ENCODE data around the gene GJA5.
"Not testable (repeated sequence)": the region's sequence is repeated elsewhere in the genome, so short reads cannot be mapped to it uniquely, and the experiment has no call there.

GJA5 gene

GRCh38 chr1:147758379-147759100 lies 1.9 kb downstream of the GJA5 start:
- DNase-seq: no peak

- no peak for DNase-seq
Observed at GRCh38 chr1:147757015-147757990, 3.1 kb downstream of the GJA5 start.

- no peak for DNase-seq
Observed at GRCh38 chr1:147756341-147756740, 4.1 kb downstream of the GJA5 start.

- DNase-seq: no peak
Observed at GRCh38 chr1:147754661-147755060, 5.7 kb downstream of the GJA5 start.

GRCh38 chr1:147753081-147753480 lies 7.3 kb downstream of the GJA5 start:
- DNase-seq: no peak

- no peak for DNase-seq
Observed at GRCh38 chr1:147752511-147752910, 7.9 kb downstream of the GJA5 start.

- DNase-seq: no peak
Observed at GRCh38 chr1:147751346-147751745, 9.1 kb downstream of the GJA5 start.

- no peak for DNase-seq
Observed at GRCh38 chr1:147750618-147751217, 9.7 kb downstream of the GJA5 start.

GRCh38 chr1:147749792-147750191 lies 10.6 kb downstream of the GJA5 start:
- no peak for DNase-seq

- DNase-seq: no peak
Observed at GRCh38 chr1:147748676-147749350, 11.6 kb downstream of the GJA5 start.

GRCh38 chr1:147747966-147748365 lies 12.4 kb downstream of the GJA5 start:
- no peak for DNase-seq

- no peak for DNase-seq
Observed at GRCh38 chr1:147745271-147745670, 15.1 kb downstream of the GJA5 start.

GRCh38 chr1:147741065-147741464 lies 19.3 kb downstream of the GJA5 start:
- no peak for DNase-seq

- no peak for DNase-seq
Observed at GRCh38 chr1:147740391-147740790, 20.0 kb downstream of the GJA5 start.

- DNase-seq: no peak
Observed at GRCh38 chr1:147738739-147739476, 21.5 kb downstream of the GJA5 start.

GRCh38 chr1:147738129-147738528 lies 22.3 kb downstream of the GJA5 start:
- no peak for DNase-seq

- no peak for DNase-seq
Observed at GRCh38 chr1:147736883-147737282, 23.5 kb downstream of the GJA5 start.

- no peak for DNase-seq
Observed at GRCh38 chr1:147735423-147735822, 25.0 kb downstream of the GJA5 start.

GRCh38 chr1:147734291-147734841 lies 26.0 kb downstream of the GJA5 start:
- not testable (repeated sequence) for DNase-seq

- DNase-seq: no peak
Observed at GRCh38 chr1:147729315-147729714, 31.1 kb downstream of the GJA5 start.

GRCh38 chr1:147726168-147726567 lies 34.2 kb downstream of the GJA5 start:
- DNase-seq: no peak

- DNase-seq: no peak
Observed at GRCh38 chr1:147725685-147726084, 34.7 kb downstream of the GJA5 start.

All from NCI-H1105 treated with DMSO at 0.1 percent for 48 hours (cell line).